Gastroesophageal sphincter (tissue), 4 donors: Measurements from ENCODE around the gene DEFB108B. TPM values are rescaled to one million over a fixed set of nuclear protein-coding genes. Genes with fewer than 3 reads are reported as not detected.
"Not testable (repeated sequence)": the region's sequence is repeated elsewhere in the genome, so short reads cannot be mapped to it uniquely, and the experiment has no call there.

Source experiments
- ATAC-seq: fragments of 150-250 bp; one replicate; pipeline ENCODE4 v1.9.1; 2016; ENCODE audit warnings: mild to moderate bottlenecking, moderate library complexity
- H3K27ac ChIP-seq, 4 donors: fragments of 200-600 bp; sonication (generic) in 3 of 4; 1 replicate in 3 of 4; 2 replicates in 1 of 4; pipeline ENCODE4 v1.5.1; 2016 to 2019
- H3K27me3 ChIP-seq: fragments of 200-600 bp; sonication (generic); one replicate; pipeline ENCODE4 v1.5.1; 2019
- H3K36me3 ChIP-seq, 2 donors: fragments of 200-600 bp; sonication (generic); one replicate each; pipeline ENCODE4 v1.5.1; 2019; ENCODE audit warnings: control low read depth in 1 of 2
- H3K4me1 ChIP-seq, 3 donors: fragments of 200-600 bp; sonication (generic); 1 replicate in 2 of 3; 2 replicates in 1 of 3; pipeline ENCODE4 v1.5.1; 2016 to 2019; ENCODE audit warnings: control low read depth in 2 of 3
- H3K4me3 ChIP-seq, 2 donors: fragments of 200-600 bp; sonication (generic); one replicate each; pipeline ENCODE4 v1.5.1; 2019; ENCODE audit warnings: mild to moderate bottlenecking in 1 of 2, moderate library complexity in 1 of 2
- H3K9me3 ChIP-seq, 3 donors: fragments of 200-600 bp; sonication (generic); one replicate each; pipeline ENCODE4 v1.5.1; 2017 to 2019; ENCODE audit warnings: control low read depth in 2 of 3
- CTCF ChIP-seq, 4 experiments: fragments of 200-600 bp in 2 of 4; fragments of 450-650 bp in 2 of 4; sonication (generic) in 1 of 4; IDR thresholded peaks; one replicate each; pipeline ENCODE4 v1.5.1; 2017 to 2019; ENCODE audit warnings: antibody characterized with exemption in 4 of 4, mild to moderate bottlenecking in 2 of 4, moderate library complexity in 2 of 4
- WGBS, 2 donors: methylation state at CpG; one replicate each; pipeline ENCODE4 v1.1.5; 2018; ENCODE audit warnings: low coverage in 1 of 2; 5-methylcytosine and 5-hydroxymethylcytosine counted together
- small RNA-seq, 4 donors: library from RNA; depleted of rRNA; stranded (forward); fragments of <200 nt; gene quantifications; one replicate each; pipeline ENCODE3, GENCODE V24; 2016
- total RNA-seq, 4 donors: library from RNA; depleted of rRNA; stranded (reverse); fragments of >200 nt; gene quantifications; one replicate each; pipeline ENCODE4 v1.1.0, GENCODE V29; 2016

Gene DEFB108B
- total RNA-seq, 4 donors from 2014 or later, result not detected

GRCh38 chr11:71863978-71864627, 31.1 kb downstream of the DEFB108B start:
- not testable (repeated sequence) for H3K36me3 ChIP-seq, H3K9me3 ChIP-seq, H3K4me1 ChIP-seq, ATAC-seq, H3K27me3 ChIP-seq, H3K27ac ChIP-seq, H3K4me3 ChIP-seq
- peak in 3 of 4 experiments; percentile 26 to 34 (median 29) for TF ChIP-seq CTCF (IDR thresholded peaks at IDR 0.05)
- WGBS, 2 donors, result 65 to 92% methylated on average over 2 to 3 of the region's 3 CpGs

- WGBS, 2 donors, result 100% methylated on average over 1 of the region's 1 CpG; no CpG with 5 or more reads in 1 of the 2 donors
- not testable (repeated sequence) for H3K9me3 ChIP-seq, ATAC-seq, H3K27ac ChIP-seq, H3K4me3 ChIP-seq, H3K27me3 ChIP-seq, H3K4me1 ChIP-seq
- peaks cover 0 to 11% of the 10 kb centered on the region in 2 donors for H3K36me3 ChIP-seq
These were observed 34.2 kb downstream of the DEFB108B start for GRCh38 chr11:71867209-71867608.

GRCh38 chr11:71869931-71870330, 36.9 kb downstream of the DEFB108B start:
- not testable (repeated sequence) for H3K27me3 ChIP-seq, H3K27ac ChIP-seq, H3K9me3 ChIP-seq, H3K4me1 ChIP-seq, ATAC-seq, H3K4me3 ChIP-seq
- peaks cover 0 to 11% of the 10 kb centered on the region in 2 donors for H3K36me3 ChIP-seq
- 80 to 100% methylated on average over 2 to 3 of the region's 3 CpGs for WGBS, 2 donors

- H3K4me3 ChIP-seq, ATAC-seq, H3K9me3 ChIP-seq, H3K27ac ChIP-seq, H3K27me3 ChIP-seq, H3K4me1 ChIP-seq: not testable (repeated sequence)
- H3K36me3 ChIP-seq, result peaks cover 0 to 11% of the 10 kb centered on the region in 2 donors
These were observed 37.7 kb downstream of the DEFB108B start for GRCh38 chr11:71870661-71871060.

- ATAC-seq, H3K4me1 ChIP-seq, H3K27me3 ChIP-seq, H3K4me3 ChIP-seq, H3K9me3 ChIP-seq, H3K27ac ChIP-seq: not testable (repeated sequence)
- H3K36me3 ChIP-seq, result peaks cover 0 to 30% of the 10 kb centered on the region in 2 donors
- WGBS, 2 donors, result 78 to 79% methylated on average over 2 of the region's 2 CpGs
These were observed 43.3 kb downstream of the DEFB108B start for GRCh38 chr11:71876262-71876661.

GRCh38 chr11:71878059-71878458, 45.1 kb downstream of the DEFB108B start, which contains the start of gene DEFB131B:
Gene DEFB131B (plus strand): TSS chr11:71878453. CDS start chr11:71878453, 0 bp downstream.
- not testable (repeated sequence) for H3K27me3 ChIP-seq, H3K27ac ChIP-seq, H3K4me1 ChIP-seq, ATAC-seq, H3K4me3 ChIP-seq, H3K9me3 ChIP-seq
- peaks cover 0 to 33% of the 10 kb centered on the region in 2 donors for H3K36me3 ChIP-seq
- 72 to 100% methylated on average over 1 of the region's 1 CpG for WGBS, 2 donors

GRCh38 chr11:71885806-71886205, 52.8 kb downstream of the DEFB108B start:
- not testable (repeated sequence) for ATAC-seq, H3K27me3 ChIP-seq, H3K27ac ChIP-seq, H3K4me3 ChIP-seq, H3K9me3 ChIP-seq, H3K36me3 ChIP-seq, H3K4me1 ChIP-seq
- WGBS, 2 donors, result 93% methylated on average over 8 to 12 of the region's 12 CpGs

Small RNA genes lying within 50 kb of the gene (small RNA-seq; reads per million reads assigned to genes)
- gene RNA5SP342, result 0 reads per million in 4 donors

Other genes starting within 250 kb of the DEFB108B start
- not detected for gene DEFB131B, start 45.3 kb downstream of the DEFB108B start, total RNA-seq
- gene XNDC1N, start 95.4 kb downstream of the DEFB108B start, total RNA-seq, result 10 to 100 TPM in 1 of 4 donors, 1 to 10 TPM in 3; 4.7 to 27.7 (median 7.7) TPM
- gene RNF121, start 95.8 kb downstream of the DEFB108B start, total RNA-seq, result 10 to 100 TPM; 13.1 to 25.8 (median 21.5) TPM
- gene IL18BP, start 165.7 kb downstream of the DEFB108B start, total RNA-seq, result 1 to 10 TPM; 2.5 to 8.9 (median 6.7) TPM
- 100 to 1,000 TPM; 235 to 370 (median 290) TPM for gene NUMA1, start 247.3 kb downstream of the DEFB108B start, total RNA-seq
- gene LRRC51, start 247.7 kb downstream of the DEFB108B start, total RNA-seq, result 10 to 100 TPM in 2 of 4 donors, 1 to 10 TPM in 2; 6.4 to 18.4 (median 10.7) TPM